Measurements from ENCODE around the gene PDX1.
"Not testable (repeated sequence)": the region's sequence is repeated elsewhere in the genome, so short reads cannot be mapped to it uniquely, and the experiment has no call there.

The PDX1 gene

DNA sequence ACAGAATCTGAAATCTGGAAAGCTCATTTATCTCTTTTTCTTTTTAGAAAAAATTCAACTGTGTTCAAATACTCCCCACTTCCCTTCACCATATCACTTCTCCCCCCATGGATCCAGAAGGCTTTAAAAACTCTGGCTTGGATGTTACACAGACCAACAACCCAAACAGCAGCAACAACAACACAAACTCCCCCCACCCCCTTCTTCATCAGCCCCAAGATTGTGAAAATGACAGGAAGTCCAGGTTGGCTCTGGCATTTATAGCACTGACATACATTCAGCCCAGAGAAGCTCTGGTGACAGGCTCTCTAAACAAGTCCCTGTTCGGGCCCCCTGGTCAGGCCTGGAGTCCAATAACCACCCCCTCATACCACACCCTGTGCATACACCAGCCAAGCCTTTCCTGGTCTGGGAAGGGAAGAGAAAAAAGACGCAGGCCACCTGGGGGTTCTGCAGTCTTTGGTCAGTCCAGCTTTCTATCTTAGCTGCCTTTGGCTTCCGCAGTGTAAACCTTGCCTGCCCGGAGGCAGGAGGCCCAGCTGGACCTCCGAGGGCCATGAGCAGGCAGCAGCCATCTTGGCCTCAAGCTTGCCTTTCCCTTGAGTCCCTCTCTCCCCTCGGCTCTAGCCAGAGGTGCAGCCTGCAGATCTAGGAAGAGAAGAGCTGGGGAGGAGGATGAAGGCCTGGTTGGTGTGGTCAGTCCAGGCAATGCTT lies 42.5 kb downstream of the PDX1 start:
- H3K4me3 ChIP-seq (ENCODE audit: low read depth in 1 of 2, low read length in 2 of 2): no peak overlapping the region
- peaks cover 0 to 33% of the 10 kb centered on the region in 2 donors for H3K4me1 ChIP-seq (ENCODE audit: control insufficient read depth in 1 of 2, insufficient read depth in 2 of 2, low read length in 2 of 2)
- peaks cover 54% of the 10 kb centered on the region for H3K27me3 ChIP-seq (ENCODE audit: low read depth, low read length)
- peak overlapping the region; percentile 13 for H3K27ac ChIP-seq (ENCODE audit: low read length)
- no peaks in the 10 kb centered on the region for H3K36me3 ChIP-seq (ENCODE audit: control insufficient read depth in 1 of 2, insufficient read depth in 2 of 2, low read length in 2 of 2)
- H3K9me3 ChIP-seq (ENCODE audit: control insufficient read depth in 1 of 2, low read length in 2 of 2): no peaks in the 10 kb centered on the region

DNA sequence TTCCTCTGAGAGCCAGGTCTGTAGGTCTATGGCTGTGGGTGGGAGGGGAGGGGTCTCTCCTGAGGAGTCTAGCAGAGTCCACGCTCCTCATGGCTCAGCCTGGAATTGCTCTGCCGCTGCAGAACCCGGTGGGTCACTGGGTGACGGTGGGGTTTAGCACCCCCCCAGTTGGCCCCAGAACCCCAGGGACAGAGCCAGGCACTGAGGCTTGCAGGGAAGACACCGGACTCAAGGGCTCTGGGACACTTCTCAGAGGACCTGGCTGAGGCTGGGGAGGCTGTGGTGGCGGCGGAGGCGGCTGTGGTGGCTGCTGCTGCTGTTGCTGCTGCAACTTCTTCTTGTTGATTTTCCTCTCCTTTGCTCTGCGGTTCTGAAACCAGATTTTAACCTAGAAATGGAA lies 43.2 kb downstream of the PDX1 start:
- Histone ChIP-seq H3K27me3 (ENCODE audit: low read depth, low read length) (peaks cover 57% of the 10 kb centered on the region), H3K36me3 (ENCODE audit: control insufficient read depth in 1 of 2, insufficient read depth in 2 of 2, low read length in 2 of 2) (no peaks in the 10 kb centered on the region)

DNA sequence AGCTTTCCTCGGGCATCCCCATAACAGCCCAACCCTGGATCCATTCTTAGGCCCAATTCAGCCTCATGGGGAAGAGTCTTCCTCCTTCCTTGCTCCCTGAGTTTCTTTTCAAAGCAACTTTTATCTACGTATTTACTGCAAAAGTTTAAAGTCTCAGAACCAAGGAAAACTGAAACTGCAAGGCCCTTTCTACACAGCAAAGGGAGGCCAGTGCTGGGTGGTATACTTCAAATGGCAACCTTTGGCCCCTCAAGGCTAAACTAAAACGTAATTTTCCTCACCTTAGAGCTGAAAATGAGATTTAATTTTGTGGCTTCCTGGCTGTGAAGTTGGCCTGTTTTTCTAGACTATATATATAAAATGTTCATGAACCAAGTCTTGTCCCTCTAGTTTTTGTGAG lies 43.7 kb downstream of the PDX1 start:
- Histone ChIP-seq H3K4me3 (ENCODE audit: low read depth in 1 of 2, low read length in 2 of 2) (no peak overlapping the region), H3K9me3 (ENCODE audit: control insufficient read depth in 1 of 2, low read length in 2 of 2) (no peaks in the 10 kb centered on the region), H3K27me3 (ENCODE audit: low read depth, low read length) (peaks cover 59% of the 10 kb centered on the region), H3K4me1 (ENCODE audit: control insufficient read depth in 1 of 2, insufficient read depth in 2 of 2, low read length in 2 of 2) (peaks cover 0 to 45% of the 10 kb centered on the region in 2 donors), H3K27ac (ENCODE audit: low read length) (peak overlapping the region; percentile 79), H3K36me3 (ENCODE audit: control insufficient read depth in 1 of 2, insufficient read depth in 2 of 2, low read length in 2 of 2) (no peaks in the 10 kb centered on the region)

More for the DNA sequence above, 43.2 kb downstream of the PDX1 start:
- Histone ChIP-seq H3K27ac (ENCODE audit: low read length) (peak overlapping the region; percentile 79), H3K9me3 (ENCODE audit: control insufficient read depth in 1 of 2, low read length in 2 of 2) (no peaks in the 10 kb centered on the region), H3K4me3 (ENCODE audit: low read depth in 1 of 2, low read length in 2 of 2) (no peak overlapping the region), H3K4me1 (ENCODE audit: control insufficient read depth in 1 of 2, insufficient read depth in 2 of 2, low read length in 2 of 2) (peaks cover 0 to 40% of the 10 kb centered on the region in 2 donors)

- not testable (repeated sequence) for H3K36me3 ChIP-seq (ENCODE audit: control insufficient read depth in 1 of 2, insufficient read depth in 2 of 2, low read length in 2 of 2); H3K4me3 ChIP-seq (ENCODE audit: low read depth in 1 of 2, low read length in 2 of 2); H3K9me3 ChIP-seq (ENCODE audit: control insufficient read depth in 1 of 2, low read length in 2 of 2)
- Histone ChIP-seq H3K27me3 (ENCODE audit: low read depth, low read length) (peaks cover 58% of the 10 kb centered on the region), H3K27ac (ENCODE audit: low read length) (peak overlapping the region; percentile 79), H3K4me1 (ENCODE audit: control insufficient read depth in 1 of 2, insufficient read depth in 2 of 2, low read length in 2 of 2) (peaks cover 0 to 52% of the 10 kb centered on the region in 2 donors)
These were observed 44.4 kb downstream of the PDX1 start for GRCh38 chr13:27964206-27964605.

GRCh38 chr13:27964741-27965323 lies 45.0 kb downstream of the PDX1 start:
- Histone ChIP-seq H3K4me1 (ENCODE audit: control insufficient read depth in 1 of 2, insufficient read depth in 2 of 2, low read length in 2 of 2) (peaks cover 0 to 55% of the 10 kb centered on the region in 2 donors), H3K36me3 (ENCODE audit: control insufficient read depth in 1 of 2, insufficient read depth in 2 of 2, low read length in 2 of 2) (no peaks in the 10 kb centered on the region), H3K27ac (ENCODE audit: low read length) (peak overlapping the region; percentile 79), H3K9me3 (ENCODE audit: control insufficient read depth in 1 of 2, low read length in 2 of 2) (no peaks in the 10 kb centered on the region), H3K4me3 (ENCODE audit: low read depth in 1 of 2, low read length in 2 of 2) (peak overlapping the region in 1 of 2 donors; percentile 35), H3K27me3 (ENCODE audit: low read depth, low read length) (peaks cover 59% of the 10 kb centered on the region)

DNA sequence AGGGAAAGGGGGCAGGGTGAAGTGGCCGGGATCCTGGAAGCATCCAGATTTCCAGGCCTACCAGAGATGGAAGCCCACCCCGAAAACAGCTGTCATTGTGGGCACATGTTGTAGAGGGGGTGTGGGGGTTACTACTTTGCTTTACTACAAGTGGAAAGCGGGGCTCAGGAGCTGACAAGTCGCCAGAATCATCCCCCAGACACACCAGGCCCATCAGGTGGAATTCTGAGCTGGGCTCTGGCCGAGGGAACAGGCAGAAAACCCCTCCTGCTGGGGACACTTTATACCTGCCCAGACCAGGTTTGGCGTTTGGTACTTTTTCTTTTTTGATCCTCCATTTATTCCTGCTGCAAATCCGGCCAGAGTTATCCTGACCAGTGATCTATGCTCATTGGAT lies 45.5 kb downstream of the PDX1 start:
- H3K27ac ChIP-seq (ENCODE audit: low read length): peak overlapping the region; percentile 79
- H3K4me3 ChIP-seq (ENCODE audit: low read depth in 1 of 2, low read length in 2 of 2): peak overlapping the region in 1 of 2 donors; percentile 35
- H3K36me3 ChIP-seq (ENCODE audit: control insufficient read depth in 1 of 2, insufficient read depth in 2 of 2, low read length in 2 of 2): no peaks in the 10 kb centered on the region
- H3K4me1 ChIP-seq (ENCODE audit: control insufficient read depth in 1 of 2, insufficient read depth in 2 of 2, low read length in 2 of 2): peaks cover 0 to 53% of the 10 kb centered on the region in 2 donors
- no peaks in the 10 kb centered on the region for H3K9me3 ChIP-seq (ENCODE audit: control insufficient read depth in 1 of 2, low read length in 2 of 2)
- H3K27me3 ChIP-seq (ENCODE audit: low read depth, low read length): peaks cover 57% of the 10 kb centered on the region

DNA sequence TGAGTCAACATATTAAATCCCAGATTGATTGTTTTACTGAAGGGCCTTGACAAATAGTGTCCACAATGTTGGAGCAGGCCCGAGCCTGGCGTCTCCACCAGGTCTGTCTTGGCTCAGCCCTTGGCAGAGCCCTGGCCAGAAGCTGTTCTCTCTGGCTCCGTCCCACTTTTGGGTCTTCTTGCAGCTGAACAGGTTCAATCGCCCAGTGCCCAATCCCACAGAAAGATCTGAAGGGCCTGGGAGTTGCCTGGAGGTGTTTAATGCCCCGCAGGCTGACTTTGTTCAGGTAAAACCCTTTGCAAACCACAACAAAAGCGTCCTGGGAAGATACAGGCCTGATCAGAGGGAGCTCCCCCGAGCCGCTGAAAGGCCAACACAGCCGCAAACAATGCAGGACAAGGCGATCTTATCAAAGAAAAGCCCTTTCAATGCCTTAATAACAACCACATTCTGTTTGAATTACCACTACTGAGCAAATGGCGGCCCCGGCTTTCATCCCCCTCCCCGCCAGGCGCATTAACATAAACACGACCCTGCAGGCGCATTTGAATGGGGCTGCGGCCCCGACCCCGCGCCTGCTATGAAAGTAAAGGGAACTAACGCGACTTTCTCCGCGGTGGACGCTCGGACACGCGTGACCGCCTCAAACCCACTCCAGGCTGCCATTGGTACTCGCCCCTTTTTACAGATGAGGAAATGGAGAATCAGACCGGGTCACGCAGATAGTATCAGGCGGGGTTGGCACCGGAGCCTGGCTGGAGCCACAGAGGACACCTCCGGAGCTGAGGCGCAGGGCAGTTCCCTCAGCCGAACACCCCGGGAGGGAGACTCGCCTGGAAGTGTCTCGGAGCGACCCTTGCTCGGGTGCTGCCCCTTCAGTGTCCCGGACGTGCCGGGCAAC lies 46.2 kb downstream of the PDX1 start:
- Histone ChIP-seq H3K4me3 (ENCODE audit: low read depth in 1 of 2, low read length in 2 of 2) (peak overlapping the region in 1 of 2 donors; percentile 35), H3K4me1 (ENCODE audit: control insufficient read depth in 1 of 2, insufficient read depth in 2 of 2, low read length in 2 of 2) (peaks cover 0 to 48% of the 10 kb centered on the region in 2 donors), H3K36me3 (ENCODE audit: control insufficient read depth in 1 of 2, insufficient read depth in 2 of 2, low read length in 2 of 2) (no peaks in the 10 kb centered on the region), H3K9me3 (ENCODE audit: control insufficient read depth in 1 of 2, low read length in 2 of 2) (no peaks in the 10 kb centered on the region), H3K27ac (ENCODE audit: low read length) (peak overlapping the region; percentile 79), H3K27me3 (ENCODE audit: low read depth, low read length) (peaks cover 58% of the 10 kb centered on the region)

DNA sequence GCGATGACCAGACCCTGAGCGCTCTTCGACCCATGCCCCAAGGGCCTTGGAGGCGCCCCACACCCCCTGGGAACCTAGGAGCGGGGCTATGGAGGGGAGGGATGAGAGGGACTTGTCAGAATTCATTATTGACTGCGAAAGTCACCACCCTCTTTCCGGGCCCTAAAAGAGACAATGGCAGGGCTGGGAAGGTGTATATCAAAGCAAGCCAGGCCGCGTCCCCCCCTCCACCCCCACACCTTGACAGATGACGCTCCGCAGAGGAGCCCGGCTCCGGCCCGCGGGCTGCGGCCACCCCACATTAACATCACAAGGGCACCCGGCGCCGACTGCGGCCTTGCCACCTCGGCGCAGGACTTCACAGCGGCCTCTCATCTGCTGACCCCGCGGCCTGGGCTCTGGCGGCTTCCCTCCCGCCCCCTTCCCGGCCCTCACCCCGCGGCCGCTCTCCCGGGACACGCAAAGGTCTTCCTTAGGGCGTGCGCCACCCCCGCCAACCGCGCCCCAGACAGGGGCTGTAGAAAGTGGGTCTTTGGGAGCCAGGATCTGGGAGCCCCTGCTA lies 46.9 kb downstream of the PDX1 start:
- Histone ChIP-seq H3K4me3 (ENCODE audit: low read depth in 1 of 2, low read length in 2 of 2) (peak overlapping the region in 1 of 2 donors; percentile 59), H3K9me3 (ENCODE audit: control insufficient read depth in 1 of 2, low read length in 2 of 2) (no peaks in the 10 kb centered on the region), H3K36me3 (ENCODE audit: control insufficient read depth in 1 of 2, insufficient read depth in 2 of 2, low read length in 2 of 2) (no peaks in the 10 kb centered on the region), H3K27me3 (ENCODE audit: low read depth, low read length) (peaks cover 66% of the 10 kb centered on the region), H3K27ac (ENCODE audit: low read length) (peak overlapping the region; percentile 85), H3K4me1 (ENCODE audit: control insufficient read depth in 1 of 2, insufficient read depth in 2 of 2, low read length in 2 of 2) (peaks cover 0 to 45% of the 10 kb centered on the region in 2 donors)

DNA sequence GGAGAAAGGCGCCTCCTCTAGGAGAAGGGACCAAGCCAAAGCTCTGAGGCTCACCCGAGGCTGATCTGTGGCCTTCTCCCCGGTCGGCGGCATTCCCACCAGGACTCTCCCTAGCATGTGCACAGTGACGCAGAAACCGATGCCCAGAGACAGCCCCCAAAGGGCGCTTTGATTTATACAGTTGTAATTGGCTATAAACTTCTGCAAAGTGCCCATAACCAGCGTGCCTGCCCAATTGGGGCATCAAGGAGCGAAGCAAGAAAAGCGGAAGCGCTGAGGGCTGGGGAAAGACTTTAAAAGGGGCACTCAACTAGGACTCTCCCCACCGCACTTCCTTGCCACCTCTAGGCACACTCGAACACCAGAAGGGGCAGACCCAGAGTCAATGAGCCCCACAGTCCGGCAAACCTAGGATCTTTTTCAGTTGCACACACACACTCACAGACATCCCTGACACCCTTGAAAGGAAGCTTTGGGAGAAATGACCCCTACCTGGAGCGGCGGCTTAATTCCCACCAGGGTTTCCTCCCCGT lies 47.5 kb downstream of the PDX1 start:
- H3K4me3 ChIP-seq (ENCODE audit: low read depth in 1 of 2, low read length in 2 of 2): peak overlapping the region in 1 of 2 donors; percentile 59
- peak overlapping the region; percentile 85 for H3K27ac ChIP-seq (ENCODE audit: low read length)

DNA sequence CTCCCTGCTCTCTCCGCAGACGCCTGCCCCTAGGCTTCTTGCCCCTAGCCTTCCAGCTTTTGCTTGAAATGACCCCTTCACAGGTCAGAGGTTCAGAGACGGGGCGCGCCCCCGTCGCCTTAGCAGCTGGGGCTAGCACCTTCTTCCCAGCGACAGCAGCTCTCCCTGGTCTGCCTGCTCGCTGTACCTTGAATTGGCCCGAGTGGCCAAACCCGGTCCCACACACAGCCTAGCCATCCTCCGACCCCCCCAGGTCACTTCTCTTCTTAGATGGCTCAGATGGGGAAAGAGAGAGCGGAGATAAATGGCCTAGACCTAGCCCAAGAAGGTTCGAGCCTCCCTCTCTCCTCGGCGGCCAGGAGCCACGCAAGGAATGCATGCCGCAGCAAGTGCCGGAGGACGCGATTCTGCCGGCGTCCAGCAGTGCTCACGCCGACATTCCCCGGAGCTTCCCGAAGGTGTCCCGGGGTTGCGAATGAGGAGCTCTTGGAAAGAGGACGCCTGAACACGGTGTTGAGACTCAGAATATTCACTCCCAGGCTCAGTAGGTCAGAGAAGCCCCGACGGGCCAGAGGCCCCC lies 48.0 kb downstream of the PDX1 start:
- Histone ChIP-seq H3K36me3 (ENCODE audit: control insufficient read depth in 1 of 2, insufficient read depth in 2 of 2, low read length in 2 of 2) (no peaks in the 10 kb centered on the region), H3K9me3 (ENCODE audit: control insufficient read depth in 1 of 2, low read length in 2 of 2) (no peaks in the 10 kb centered on the region), H3K27ac (ENCODE audit: low read length) (peak overlapping the region; percentile 85), H3K4me3 (ENCODE audit: low read depth in 1 of 2, low read length in 2 of 2) (peak overlapping the region; percentile 48 to 59), H3K4me1 (ENCODE audit: control insufficient read depth in 1 of 2, insufficient read depth in 2 of 2, low read length in 2 of 2) (peaks cover 0 to 45% of the 10 kb centered on the region in 2 donors), H3K27me3 (ENCODE audit: low read depth, low read length) (peaks cover 68% of the 10 kb centered on the region)

More for the DNA sequence above, 47.5 kb downstream of the PDX1 start:
- Histone ChIP-seq H3K9me3 (ENCODE audit: control insufficient read depth in 1 of 2, low read length in 2 of 2) (no peaks in the 10 kb centered on the region), H3K36me3 (ENCODE audit: control insufficient read depth in 1 of 2, insufficient read depth in 2 of 2, low read length in 2 of 2) (no peaks in the 10 kb centered on the region), H3K4me1 (ENCODE audit: control insufficient read depth in 1 of 2, insufficient read depth in 2 of 2, low read length in 2 of 2) (peaks cover 0 to 45% of the 10 kb centered on the region in 2 donors), H3K27me3 (ENCODE audit: low read depth, low read length) (peaks cover 68% of the 10 kb centered on the region)
